Upper lobe of right lung (tissue), 1 donor: Measurements from ENCODE around the gene NCOR1. TPM values are rescaled to one million over a fixed set of nuclear protein-coding genes. Genes with fewer than 3 reads are reported as not detected.
"Not testable (repeated sequence)": the region's sequence is repeated elsewhere in the genome, so short reads cannot be mapped to it uniquely, and the experiment has no call there.

Source experiments
- ATAC-seq: fragments of 200-7000 bp; cut with Tn5 transposase; one replicate; pipeline ENCODE4 v1.9.1; 2020; ENCODE audit warnings: mild to moderate bottlenecking, moderate library complexity
- DNase-seq: peaks from one replicate; pipeline ENCODE4 v3.0.0-alpha.2; 2020
- H3K27ac ChIP-seq: fragments of 200-600 bp; one replicate; pipeline ENCODE4 v1.8.0; 2022
- H3K27me3 ChIP-seq: fragments of 200-600 bp; one replicate; pipeline ENCODE4 v1.8.0; 2022; ENCODE audit warnings: mild to moderate bottlenecking
- H3K36me3 ChIP-seq: fragments of 200-600 bp; one replicate; pipeline ENCODE4 v1.8.0; 2022
- H3K4me1 ChIP-seq: fragments of 200-600 bp; one replicate; pipeline ENCODE4 v1.8.0; 2022
- H3K4me3 ChIP-seq: fragments of 200-600 bp; one replicate; pipeline ENCODE4 v1.8.0; 2022; ENCODE audit warnings: mild to moderate bottlenecking
- H3K9me3 ChIP-seq: fragments of 200-600 bp; one replicate; pipeline ENCODE4 v1.8.0; 2022
- CTCF ChIP-seq: fragments of 200-600 bp; IDR thresholded peaks from one replicate; pipeline ENCODE4 v1.8.0; 2022; ENCODE audit warnings: antibody characterized with exemption
- intact Hi-C: fragments of 100-400 bp; cut with DNase I; formaldehyde crosslinking; loops from one replicate; pipeline ENCODE4 v1.11.0; 2022
- total RNA-seq: library from RNA; stranded (reverse); fragmentation: NEBNext Ultra II Directional; extraction: Animal tissue kit (Norgen Biotek cat#: 25700); gene quantifications from one replicate; pipeline ENCODE4 v1.2.1, GENCODE V29; 2021
- donor health status: DM: no; HTN: yes; CAD: no; lungs with severe emphysema.

Gene NCOR1
- total RNA-seq, 1 donor from 2014 or later: 138 TPM

- ATAC-seq (no peak), DNase-seq (no peak)
- peaks cover 72% of the 10 kb centered on the region for H3K36me3 ChIP-seq
- H3K9me3 ChIP-seq: no peaks in the 10 kb centered on the region
- no peak for TF ChIP-seq CTCF
- H3K4me3 ChIP-seq: no peak overlapping the region
- no peak overlapping the region for H3K27ac ChIP-seq
- intact Hi-C loops: no loop called here
- no peaks in the 10 kb centered on the region for H3K27me3 ChIP-seq
- no peaks in the 10 kb centered on the region for H3K4me1 ChIP-seq
These were observed 66.7 kb downstream of the NCOR1 start for GRCh38 chr17:16148596-16148995.

GRCh38 chr17:16145319-16145890 is 69.9 kb downstream of the NCOR1 start:
- H3K4me1 ChIP-seq, DNase-seq, intact Hi-C loops, H3K27ac ChIP-seq, ATAC-seq, H3K9me3 ChIP-seq, H3K4me3 ChIP-seq, H3K27me3 ChIP-seq: not testable (repeated sequence)
- peaks cover 72% of the 10 kb centered on the region for H3K36me3 ChIP-seq

GRCh38 chr17:16141685-16142084 is 73.6 kb downstream of the NCOR1 start:
- no peak for TF ChIP-seq CTCF
- Histone ChIP-seq H3K4me1 (no peaks in the 10 kb centered on the region), H3K27ac (no peak overlapping the region), H3K27me3 (no peaks in the 10 kb centered on the region), H3K36me3 (peaks cover 71% of the 10 kb centered on the region), H3K9me3 (no peaks in the 10 kb centered on the region), H3K4me3 (no peak overlapping the region)
- DNase-seq: no peak
- intact Hi-C loops: no loop called here
- ATAC-seq: no peak

- Histone ChIP-seq H3K4me3 (no peak overlapping the region), H3K36me3 (peaks cover 77% of the 10 kb centered on the region), H3K27me3 (no peaks in the 10 kb centered on the region), H3K27ac (no peak overlapping the region), H3K4me1 (no peaks in the 10 kb centered on the region), H3K9me3 (no peaks in the 10 kb centered on the region)
- DNase-seq (no peak), ATAC-seq (no peak)
- TF ChIP-seq CTCF: no peak
- intact Hi-C loops: no loop called here
These were observed 74.5 kb downstream of the NCOR1 start for GRCh38 chr17:16140854-16141253.

- Histone ChIP-seq H3K36me3 (peaks cover 77% of the 10 kb centered on the region), H3K4me1 (no peaks in the 10 kb centered on the region), H3K4me3 (no peak overlapping the region), H3K9me3 (no peaks in the 10 kb centered on the region), H3K27me3 (no peaks in the 10 kb centered on the region), H3K27ac (no peak overlapping the region)
- DNase-seq: no peak
- TF ChIP-seq CTCF: no peak
- intact Hi-C loops: no loop called here
- no peak for ATAC-seq
These were observed 79.9 kb downstream of the NCOR1 start for GRCh38 chr17:16135461-16135860.

GRCh38 chr17:16131593-16131992 is 83.7 kb downstream of the NCOR1 start:
- H3K4me1 ChIP-seq: no peaks in the 10 kb centered on the region
- H3K4me3 ChIP-seq: no peak overlapping the region
- no peak for DNase-seq
- intact Hi-C loops: no loop called here
- H3K9me3 ChIP-seq: no peaks in the 10 kb centered on the region
- H3K27ac ChIP-seq: no peak overlapping the region
- ATAC-seq: no peak
- no peak for TF ChIP-seq CTCF
- peaks cover 53% of the 10 kb centered on the region for H3K36me3 ChIP-seq
- H3K27me3 ChIP-seq: no peaks in the 10 kb centered on the region
